ENCODE measurements around the gene RAB39A.
A peak's percentile ranks its signal among the peaks of the same experiment; 100 is the strongest.
"Not testable (repeated sequence)": the region's sequence is repeated elsewhere in the genome, so short reads cannot be mapped to it uniquely, and the experiment has no call there.

RAB39A gene, protein sequence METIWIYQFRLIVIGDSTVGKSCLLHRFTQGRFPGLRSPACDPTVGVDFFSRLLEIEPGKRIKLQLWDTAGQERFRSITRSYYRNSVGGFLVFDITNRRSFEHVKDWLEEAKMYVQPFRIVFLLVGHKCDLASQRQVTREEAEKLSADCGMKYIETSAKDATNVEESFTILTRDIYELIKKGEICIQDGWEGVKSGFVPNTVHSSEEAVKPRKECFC

DNA sequence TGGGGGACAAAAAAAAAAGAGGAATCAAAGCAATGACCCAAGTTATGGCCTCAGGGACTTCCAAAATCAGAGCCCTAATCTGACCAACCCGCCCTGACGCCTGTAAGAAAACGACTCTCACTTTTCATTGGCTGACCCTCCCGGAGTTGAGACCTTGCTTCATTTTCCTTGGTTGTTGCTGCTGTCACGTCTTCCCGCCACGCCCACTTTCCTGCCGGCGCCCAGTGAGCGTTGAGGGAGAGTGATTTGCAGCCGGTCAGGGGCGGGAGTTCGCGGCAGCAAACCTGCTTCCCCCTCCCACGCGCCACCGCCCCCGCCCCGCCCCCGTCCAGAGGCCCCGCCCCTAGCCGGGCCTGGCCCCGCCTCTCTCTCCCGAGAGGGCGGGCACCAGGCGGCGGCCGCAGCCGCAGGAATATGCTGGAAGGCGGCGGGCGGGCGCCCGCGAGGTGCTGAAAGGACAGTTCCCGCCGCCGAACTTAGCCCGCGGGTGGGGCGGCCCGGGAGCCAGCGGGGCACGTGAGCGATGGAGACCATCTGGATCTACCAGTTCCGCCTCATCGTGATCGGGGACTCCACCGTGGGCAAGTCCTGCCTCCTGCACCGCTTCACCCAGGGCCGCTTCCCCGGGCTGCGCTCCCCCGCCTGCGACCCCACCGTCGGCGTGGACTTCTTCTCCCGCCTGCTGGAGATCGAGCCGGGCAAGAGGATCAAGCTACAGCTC, at the start of gene RAB39A:
RAB39A (plus strand) TSS at position 403 of the 721 bp plus-strand sequence; CDS start at position 524, 121 bp downstream.
- peak; percentile 87 for DNase-seq

DNA sequence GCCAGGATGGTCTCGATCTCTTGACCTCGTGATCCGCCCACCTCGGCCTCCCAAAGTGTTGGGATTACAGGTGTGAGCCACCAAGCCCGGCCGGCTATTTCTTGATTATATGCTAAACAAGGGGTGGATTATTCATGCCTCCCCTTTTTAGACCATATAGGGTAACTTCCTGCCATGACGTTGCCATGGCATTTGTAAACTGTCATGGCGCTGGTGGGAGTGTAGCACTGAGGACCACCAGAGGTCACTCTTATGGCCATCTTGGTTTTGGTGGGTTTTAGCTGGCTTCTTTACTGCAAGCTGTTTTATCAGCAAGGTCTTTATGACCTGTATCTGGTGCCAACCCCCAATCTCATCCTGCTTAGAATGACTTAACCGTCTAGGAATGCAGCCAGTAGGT, 46.8 kb upstream of the RAB39A start:
- DNase-seq: not testable (repeated sequence)

DNA sequence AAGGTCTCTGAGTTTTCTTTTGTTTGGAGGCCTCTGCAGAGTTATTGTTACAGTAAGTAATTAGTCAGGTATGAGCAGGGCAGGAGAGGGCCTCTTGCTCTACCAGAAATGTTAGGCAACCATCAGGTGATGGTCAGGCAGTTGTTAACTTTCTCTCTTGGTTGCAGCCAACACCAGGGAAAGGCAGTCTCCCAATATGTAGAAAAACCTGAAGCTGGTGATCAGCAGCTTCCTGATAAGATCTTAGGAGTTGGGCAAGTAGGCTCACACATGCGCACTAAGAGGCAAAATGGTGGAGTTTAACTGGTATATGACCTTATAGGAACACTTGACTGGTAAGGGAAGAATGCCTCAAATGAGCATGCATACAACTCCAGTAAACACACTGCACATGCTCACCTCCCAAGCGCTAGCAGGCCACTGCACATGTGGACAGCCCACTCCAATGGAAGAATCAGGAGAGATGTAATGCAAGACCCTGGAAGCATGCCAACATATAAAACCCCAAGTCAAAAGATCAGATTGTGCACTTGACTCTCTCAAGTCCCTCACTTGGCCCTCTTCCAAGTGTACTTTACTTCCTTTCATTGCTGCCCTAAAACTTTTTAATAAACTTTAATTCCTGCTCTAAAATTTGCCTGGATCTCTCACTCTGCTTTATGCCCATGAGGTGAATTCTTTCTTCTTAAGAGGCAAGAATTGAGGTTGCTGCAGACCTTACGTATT, 46.0 kb upstream of the RAB39A start:
- DNase-seq: no peak

DNA sequence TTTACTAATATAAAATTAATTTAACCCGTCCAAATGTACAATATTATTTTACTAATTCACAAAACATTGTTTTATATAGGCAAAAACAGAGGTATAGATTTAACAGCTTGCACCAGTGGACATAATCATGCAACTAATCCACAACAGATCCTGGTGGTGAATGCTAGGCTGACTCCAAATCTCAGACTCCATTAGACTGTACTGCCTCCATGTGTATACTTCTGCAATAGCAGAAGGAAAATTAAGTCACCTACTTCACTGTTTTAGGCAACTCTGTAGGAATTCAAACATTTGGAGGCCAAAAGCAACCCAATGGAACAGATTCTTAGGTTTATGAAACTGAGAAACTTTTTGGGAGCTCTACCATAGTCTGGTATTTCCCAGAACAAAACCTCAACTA, 30.0 kb upstream of the RAB39A start:
- DNase-seq: peak; percentile 30

DNA sequence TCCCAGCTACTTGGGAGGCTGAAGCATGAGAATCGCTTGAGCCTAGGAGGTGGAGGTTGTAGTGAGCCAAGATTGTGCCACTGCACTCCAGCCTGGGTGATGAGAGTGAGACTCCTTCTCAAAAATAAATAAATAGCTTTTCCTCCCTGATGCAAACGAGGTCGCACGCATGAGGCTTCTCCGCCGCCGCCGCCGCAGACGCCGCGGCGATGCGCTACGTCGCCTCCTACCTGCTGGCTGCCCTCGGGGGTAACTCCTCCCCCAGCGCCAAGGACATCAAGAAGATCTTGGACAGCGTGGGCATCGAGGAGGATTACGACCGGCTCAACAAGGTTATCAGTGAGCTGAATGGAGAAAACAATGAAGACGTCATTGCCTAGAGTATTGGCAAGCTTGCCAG, 20.0 kb upstream of the RAB39A start:
- no peak for DNase-seq

DNA sequence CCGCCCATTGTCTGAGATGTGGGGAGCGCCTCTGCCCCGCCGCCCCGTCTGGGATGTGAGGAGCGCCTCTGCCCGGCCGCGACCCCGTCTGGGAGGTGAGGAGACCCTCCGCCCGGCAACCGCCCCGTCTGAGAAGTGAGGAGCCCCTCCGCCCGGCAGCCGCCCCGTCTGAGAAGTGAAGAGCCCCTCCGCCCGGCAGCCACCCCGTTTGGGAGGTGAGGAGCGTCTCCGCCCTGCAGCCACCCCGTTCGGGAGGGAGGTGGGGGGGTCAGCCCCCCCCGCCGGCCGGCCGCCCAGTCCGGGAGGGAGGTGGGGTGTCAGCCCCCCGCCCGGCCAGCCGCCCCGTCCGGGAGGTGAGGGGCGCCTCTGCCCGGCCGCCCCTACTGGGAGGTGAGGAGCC, 15.8 kb upstream of the RAB39A start:
- not testable (repeated sequence) for DNase-seq

DNA sequence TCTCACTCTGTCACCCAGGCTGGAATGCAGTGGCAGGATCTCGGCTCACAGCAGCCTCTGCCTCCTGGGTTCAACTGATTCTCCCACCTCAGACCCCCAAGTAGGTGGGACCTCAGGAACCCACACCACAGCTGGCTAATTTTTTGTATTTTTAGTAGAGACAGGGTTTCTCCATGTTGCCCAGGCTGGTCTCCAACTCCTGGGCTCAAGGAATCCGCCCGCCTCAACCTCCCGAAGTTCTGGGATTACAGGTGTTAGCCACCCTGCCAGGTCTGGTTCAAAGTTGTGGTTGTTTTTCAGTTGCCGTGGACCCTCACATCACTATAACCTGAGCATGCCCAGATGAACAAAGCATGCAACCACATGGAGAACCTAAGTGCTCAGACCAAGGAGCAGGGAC, 13.0 kb upstream of the RAB39A start:
- DNase-seq: no peak

DNA sequence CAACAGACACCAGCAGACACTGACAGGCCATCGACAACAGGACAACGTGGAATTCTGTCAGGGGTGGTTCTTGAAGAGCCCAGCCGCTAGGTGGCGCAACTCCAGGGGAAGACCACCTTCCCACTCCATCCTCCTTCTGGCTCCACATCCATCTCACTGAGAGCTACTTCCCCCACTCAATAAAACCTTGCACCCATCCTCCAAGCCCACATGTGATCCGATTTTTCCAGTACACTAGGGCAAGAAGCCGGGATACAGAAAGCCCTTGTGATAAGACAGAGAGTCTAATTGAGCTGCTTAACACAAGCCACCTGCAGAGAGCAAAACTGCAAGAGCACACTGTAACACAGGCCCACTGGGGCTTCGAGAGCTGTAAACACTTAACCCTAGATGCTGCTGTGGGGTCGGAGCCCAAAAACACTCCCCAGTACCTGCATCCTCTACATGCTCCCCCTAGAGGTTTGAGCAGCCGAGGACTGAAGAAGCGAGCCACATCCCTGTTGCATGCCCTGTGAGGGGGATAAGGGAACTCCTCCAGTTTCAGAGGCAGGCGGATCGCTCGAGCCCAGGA, 11.5 kb upstream of the RAB39A start:
- DNase-seq: peak; percentile 19

DNA sequence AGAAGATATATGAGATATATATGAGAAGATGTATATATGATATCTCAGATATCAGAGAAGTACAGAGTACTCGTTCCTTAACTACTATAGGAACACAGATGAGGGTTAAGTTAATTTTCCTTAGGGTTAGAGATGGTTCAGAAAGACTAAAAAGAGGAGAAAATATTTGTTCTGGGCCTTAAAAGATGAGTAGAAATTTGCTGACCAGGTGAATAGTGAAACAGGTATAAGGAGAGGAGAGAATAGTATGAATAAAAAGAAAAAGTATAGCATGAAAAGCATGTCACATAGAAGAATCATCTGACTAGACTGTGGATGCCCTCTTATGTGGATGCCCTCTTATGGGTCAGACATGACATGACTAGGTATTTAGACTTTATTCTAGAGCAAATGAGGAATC, 6.3 kb upstream of the RAB39A start:
- DNase-seq: no peak

DNA sequence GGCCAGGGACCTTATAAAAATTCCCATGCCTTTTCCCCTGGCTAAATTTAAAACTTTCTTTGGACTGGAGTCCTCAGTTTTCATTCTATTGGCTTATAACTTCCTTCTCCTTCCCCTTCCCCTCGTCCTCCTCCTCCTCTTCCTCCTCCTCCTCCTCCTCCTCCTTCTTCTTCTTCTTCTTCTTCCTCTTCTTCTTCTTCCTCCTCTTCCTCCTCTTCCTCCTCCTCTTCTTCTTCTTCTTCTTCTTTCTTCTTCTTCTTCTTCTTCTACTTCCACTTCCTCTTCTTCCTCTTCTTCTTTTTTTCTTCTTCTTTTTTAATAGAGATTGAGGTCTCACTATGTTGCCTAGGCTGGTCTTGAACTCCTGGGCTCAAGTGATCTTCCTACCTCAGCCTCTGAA, 4.7 kb upstream of the RAB39A start:
- not testable (repeated sequence) for DNase-seq

DNA sequence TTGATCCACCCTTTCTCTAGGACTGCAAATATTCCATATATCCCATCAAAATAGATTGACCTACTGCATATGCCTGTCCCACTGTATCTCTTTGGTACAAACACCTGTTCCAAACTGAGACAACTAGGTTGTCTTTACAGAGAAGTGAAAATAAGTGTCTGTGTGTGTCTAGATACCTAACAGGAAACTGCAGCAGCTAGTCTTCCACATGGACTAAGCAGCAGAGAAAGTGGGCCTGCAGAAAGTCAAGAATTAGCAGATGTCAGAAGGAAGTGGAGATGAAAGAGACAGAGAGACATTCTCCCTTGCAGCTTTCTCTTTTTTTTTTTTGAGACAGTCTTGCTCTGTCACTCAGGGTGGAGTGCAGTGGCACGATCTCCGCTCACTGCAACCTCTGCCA, 3.9 kb upstream of the RAB39A start:
- DNase-seq: no peak

DNA sequence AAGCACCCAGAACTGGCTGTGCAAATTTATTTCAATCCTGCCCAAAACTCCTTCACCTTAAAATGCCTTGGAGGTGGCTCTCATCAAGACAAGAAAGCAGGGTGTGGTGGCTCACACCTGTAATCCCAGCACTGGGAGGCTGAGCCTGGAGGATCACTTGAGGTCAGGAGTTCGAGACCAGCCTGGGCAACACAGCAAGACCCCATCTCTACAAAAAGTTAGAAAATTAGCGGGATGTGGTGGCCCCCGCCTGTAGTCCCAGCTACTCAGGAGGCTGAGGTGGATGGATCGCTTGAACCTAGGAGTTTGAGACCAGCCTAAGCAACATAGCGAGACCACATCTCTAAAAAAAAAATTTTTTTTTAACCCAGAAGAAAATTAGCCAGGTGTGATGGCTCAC, 689 bp upstream of the RAB39A start:
- DNase-seq: no peak

DNA sequence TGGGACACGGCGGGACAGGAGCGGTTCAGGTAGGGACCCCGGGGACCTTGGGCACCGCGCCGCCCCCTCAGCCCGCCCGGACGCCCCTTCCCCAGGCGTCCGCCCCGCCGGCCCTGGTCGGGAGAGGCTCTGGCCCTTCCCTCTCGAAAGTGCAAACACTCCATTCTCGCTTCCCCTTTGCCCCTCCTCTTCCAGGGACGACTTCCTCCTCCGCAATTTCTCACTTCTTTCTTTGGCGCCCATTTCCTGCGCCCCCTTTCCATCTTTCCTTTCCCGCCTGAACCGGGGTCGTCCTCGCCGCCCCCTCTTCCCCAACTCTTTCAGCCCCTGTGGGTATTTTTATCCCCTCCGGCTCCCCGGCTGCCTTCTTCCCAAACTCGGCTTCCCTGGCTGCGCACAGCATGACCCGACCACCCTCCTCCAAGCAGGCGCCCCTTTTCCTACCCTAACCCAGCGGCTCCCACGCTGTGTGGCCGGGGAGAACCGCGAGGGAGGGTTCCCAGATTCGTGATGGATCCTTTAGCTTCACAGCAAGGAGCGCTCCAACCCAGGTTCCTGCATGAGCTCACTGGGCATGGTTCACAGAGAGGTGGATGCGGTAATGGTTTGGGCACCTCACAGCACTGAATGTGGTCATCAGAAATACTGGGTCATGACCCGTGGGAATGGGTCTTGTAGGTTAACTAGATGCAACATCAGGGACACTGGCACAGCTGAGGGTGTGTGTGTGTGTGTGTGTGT, 689 bp downstream of the RAB39A start:
- DNase-seq: no peak

DNA sequence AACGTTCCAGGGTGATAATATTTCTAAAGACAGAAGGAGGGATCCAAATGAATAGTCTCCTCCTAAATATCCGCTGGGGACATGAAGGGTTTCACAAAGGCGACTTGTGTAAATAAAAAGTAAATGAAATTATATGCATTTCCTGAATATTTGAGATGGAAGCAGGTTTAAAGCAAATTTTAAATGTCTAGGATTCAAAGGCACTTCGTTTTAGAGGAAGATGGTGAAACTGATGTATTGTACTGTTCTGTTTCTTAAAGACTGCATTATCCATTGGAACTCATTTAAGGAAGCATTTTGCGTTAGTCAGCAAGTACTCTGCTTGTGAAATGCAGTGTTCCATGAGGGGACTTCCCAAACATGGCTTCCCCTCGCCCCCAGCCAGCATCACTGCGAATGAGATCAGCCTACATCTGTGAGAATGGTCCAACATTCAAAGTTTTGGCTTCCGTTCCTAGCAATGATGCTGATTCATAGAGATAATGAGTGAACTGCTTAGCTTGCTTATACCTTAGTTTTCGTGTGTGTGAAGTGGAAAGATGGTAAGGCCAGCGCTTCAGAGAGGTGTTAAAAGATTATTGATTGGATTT, 1.5 kb downstream of the RAB39A start:
- no peak for DNase-seq

DNA sequence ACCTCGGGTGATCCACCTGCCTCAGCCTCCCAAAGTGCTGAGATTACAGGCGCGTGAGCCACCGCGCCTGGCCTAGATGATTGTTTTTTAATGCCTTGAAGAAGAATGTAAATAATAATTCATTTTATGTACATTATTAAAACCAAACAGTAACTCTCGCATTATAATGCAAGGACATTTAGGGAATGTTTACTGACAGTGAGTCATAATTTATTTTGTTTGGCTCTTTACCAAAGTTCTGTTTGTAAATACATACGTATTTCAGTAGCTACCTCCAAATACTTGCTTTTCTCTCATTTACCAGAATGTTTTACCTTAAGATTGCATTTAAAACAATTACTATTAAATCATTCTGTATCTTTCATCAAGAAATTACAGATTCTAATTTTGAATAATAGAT, 3.0 kb downstream of the RAB39A start:
- DNase-seq: no peak

DNA sequence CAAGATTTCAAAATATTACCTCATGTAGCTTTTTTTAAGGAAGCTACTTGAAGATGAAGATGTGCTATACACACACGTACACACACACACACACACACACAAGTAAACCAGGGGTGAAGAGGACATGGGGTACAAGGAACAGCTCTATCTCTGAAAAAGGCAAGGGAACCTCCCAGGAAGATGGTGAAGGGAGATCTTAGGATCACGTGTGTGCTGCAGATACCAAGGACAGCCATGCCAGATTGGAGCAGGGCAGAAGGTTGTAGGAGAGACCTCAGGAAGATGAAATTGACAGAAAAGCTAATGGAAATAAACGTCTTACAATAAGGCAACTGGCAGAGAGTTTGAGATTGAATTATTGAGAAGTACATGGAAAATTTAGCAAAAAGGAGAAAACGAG, 19.7 kb downstream of the RAB39A start:
- DNase-seq: no peak

DNA sequence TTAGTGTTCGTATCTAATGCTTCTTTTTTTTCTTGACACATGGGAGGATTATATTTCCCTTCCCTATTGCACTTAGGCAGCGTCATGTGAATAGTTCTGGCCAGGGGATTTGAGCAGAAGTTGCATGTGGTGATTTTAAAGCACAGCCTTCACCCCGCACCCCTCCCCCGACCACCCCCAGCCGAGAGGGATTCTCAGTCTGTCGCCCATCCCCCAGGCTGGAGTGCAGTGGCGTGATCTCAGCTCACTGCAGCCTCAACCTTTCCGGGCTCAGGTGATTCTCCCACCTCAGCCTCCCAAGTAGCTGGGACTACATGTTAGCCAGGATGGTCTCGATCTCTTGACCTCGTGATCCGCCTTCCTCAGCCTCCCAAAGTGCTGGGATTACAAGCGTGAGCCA, 20.1 kb downstream of the RAB39A start:
- DNase-seq: not testable (repeated sequence)

DNA sequence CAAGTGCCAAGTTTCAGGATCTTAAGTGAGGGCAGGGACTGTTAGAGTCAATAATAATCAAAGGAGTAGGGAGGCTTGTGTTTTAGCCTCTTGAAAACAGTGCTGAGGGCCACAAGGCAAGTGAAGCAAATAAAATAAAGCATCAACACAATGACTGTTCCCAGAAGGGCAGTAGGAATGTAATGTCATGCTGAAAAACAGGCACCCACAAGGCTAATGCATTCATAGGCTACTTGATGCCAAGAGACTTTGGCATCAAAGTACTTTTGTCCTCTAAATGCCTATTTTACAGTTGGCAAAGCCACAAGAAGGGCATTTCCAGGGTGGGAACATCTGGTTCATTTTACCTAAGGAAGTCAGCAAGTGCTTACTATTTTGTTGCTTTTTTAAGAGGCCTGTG, 22.9 kb downstream of the RAB39A start:
- no peak for DNase-seq

DNA sequence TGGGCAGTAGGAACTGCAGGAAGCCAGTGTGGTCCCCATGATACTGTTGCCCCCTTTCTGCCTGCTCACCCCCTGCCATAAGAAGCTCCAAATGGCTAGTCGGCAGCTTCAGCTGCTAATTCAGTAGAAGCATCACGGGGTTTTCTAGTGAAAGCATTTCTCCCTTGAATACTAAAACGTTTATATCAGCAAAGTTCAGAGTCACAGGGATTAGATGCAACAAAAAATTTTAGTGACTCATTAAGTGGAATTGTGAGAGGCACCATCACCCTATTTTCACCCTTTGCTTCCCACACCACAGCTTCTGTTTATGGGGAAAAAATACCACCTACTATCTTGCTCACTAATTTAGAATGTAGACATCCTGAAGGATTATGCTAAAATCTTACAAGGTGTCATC, 25.2 kb downstream of the RAB39A start:
- no peak for DNase-seq

DNA sequence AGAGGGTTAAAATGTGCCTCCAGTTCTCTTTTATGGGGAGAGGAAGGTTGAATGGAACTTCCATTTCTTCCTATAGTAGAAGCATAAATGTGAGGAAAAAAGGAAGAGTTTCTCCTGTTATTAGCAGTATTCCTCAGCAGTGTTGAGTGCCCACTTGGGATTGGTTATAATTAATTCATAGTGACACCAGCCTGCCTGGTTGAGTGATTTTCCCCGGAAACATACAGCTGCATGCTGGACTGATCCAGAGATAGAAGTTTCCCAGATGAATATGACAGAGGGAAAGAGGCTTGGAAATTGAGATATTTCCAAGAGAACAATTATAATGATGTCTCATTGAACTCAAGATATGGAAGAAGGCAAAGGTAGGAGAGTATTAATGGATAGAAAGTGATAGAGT, 28.3 kb downstream of the RAB39A start:
- no peak for DNase-seq

DNA sequence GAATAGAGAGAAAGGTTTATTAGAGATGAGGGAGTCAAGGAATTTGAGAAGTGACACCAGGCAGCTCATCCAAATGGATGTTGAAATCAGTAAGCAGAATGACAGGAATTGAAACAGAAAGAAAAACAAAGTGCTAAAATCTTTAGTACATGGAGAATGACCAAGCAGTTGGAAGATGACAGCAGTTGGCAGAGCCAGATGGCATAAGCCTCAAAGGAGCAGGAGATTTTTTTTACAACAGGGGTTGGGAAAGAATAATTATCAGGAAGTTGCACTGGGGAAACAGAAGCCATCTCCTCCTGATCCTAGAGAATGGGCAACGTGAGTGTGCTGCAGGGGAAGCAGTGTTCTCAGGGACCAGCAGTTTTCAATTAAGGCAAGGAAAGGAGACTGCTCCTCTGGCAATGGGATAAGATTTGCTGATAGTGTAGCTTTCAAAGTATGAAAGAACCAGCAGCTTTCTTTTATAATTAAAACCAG, 28.9 kb downstream of the RAB39A start:
- no peak for DNase-seq

DNA sequence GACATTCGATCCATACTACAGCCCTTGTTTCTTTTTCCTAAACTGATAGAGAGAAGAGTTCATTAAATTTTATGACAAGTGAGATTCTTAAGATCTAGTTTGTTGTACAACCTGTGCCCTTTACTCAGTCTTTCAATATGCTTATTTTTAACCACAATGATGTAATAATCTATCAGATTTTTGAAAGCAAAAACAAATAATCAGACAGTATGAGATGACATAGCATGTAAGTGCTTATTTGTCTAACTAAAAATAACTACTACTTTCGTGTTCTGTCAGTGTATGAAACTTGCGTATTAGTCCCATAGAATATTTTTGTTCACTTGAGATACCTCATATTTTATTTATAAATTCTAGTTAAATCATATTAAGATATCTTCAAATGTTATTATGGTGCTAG, 33.2 kb downstream of the RAB39A start:
- DNase-seq: no peak

DNA sequence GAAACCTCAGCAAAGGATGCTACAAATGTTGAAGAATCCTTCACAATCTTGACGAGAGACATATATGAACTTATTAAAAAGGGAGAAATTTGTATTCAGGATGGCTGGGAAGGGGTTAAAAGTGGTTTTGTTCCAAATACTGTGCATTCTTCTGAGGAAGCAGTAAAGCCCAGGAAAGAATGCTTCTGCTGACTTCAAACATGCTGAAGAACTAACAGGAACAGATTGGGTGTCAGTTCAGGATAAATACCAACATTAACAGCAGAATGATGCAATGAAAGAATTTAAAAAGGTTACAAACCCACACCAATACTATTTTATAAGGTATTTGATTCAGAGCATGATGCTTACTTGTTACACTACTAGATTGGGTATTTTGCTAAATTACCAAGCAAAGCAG, 33.9 kb downstream of the RAB39A start:
- DNase-seq: no peak

All from EL (cell line).